Esophagus squamous epithelium (tissue), 4 donors: Measurements from ENCODE around the gene PRKN.

Experiments used
- POLR2A ChIP-seq, 4 donors: fragments of 450-650 bp; IDR thresholded peaks; one replicate each; pipeline ENCODE4 v1.6.1; 2017; ENCODE audit warnings: antibody characterized with exemption in 4 of 4, mild to moderate bottlenecking in 4 of 4, moderate library complexity in 3 of 4
- TF ChIP-seq, protein P1 (sequence below), 6 experiments: fragments of 450-650 bp in 4 of 6; fragments of 200-600 bp in 2 of 6; sonication (generic) in 2 of 6; IDR thresholded peaks; one replicate each; pipeline ENCODE4 v1.5.1; 2016 to 2019; ENCODE audit warnings: antibody characterized with exemption in 6 of 6, mild to moderate bottlenecking in 4 of 6, moderate library complexity in 4 of 6

DNA sequence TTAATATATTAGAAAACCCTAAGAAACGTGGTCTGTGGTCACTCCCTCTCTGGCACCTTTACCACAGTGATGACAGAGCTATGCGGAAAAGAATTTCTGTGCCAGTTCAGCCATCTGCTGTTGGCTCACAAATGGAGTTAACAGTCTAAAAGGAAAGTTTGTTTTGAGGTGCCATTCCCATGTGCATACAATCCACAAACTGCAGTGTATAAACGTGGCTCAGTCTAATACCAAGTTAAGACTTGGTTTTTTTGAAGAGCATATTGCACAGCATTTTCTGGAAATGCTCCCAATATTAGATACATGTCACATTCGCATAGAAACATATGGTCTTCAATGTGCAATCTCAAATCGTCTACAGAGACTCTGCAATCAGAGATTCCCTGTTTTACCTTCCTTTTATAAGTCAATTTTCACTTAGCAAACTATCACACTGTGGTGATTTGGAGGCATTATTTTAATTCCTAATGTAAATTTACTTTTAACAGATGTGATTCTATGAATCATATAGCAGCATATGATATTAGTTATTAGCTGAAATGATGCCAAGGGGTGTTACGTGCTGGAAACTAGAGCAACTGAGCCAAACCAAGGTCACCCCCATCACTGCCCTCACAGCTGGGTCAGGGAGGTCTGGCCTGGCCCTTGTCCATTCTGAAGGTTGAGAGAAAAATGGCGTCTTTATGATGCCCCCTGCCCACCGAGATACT is 383.5 kb downstream of the PRKN start:
- TF ChIP-seq, protein P1, sequence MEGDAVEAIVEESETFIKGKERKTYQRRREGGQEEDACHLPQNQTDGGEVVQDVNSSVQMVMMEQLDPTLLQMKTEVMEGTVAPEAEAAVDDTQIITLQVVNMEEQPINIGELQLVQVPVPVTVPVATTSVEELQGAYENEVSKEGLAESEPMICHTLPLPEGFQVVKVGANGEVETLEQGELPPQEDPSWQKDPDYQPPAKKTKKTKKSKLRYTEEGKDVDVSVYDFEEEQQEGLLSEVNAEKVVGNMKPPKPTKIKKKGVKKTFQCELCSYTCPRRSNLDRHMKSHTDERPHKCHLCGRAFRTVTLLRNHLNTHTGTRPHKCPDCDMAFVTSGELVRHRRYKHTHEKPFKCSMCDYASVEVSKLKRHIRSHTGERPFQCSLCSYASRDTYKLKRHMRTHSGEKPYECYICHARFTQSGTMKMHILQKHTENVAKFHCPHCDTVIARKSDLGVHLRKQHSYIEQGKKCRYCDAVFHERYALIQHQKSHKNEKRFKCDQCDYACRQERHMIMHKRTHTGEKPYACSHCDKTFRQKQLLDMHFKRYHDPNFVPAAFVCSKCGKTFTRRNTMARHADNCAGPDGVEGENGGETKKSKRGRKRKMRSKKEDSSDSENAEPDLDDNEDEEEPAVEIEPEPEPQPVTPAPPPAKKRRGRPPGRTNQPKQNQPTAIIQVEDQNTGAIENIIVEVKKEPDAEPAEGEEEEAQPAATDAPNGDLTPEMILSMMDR (IDR thresholded peaks at IDR 0.05): no peak
- TF ChIP-seq POLR2A (IDR thresholded peaks at IDR 0.05): no peak
